ENCODE data around the gene NCEH1. TPM values are rescaled to one million over a fixed set of nuclear protein-coding genes. Genes with fewer than 3 reads are reported as not detected.
A peak's percentile ranks its signal among the peaks of the same experiment; 100 is the strongest.
"Not testable (repeated sequence)": the region's sequence is repeated elsewhere in the genome, so short reads cannot be mapped to it uniquely, and the experiment has no call there.

Gene NCEH1, protein sequence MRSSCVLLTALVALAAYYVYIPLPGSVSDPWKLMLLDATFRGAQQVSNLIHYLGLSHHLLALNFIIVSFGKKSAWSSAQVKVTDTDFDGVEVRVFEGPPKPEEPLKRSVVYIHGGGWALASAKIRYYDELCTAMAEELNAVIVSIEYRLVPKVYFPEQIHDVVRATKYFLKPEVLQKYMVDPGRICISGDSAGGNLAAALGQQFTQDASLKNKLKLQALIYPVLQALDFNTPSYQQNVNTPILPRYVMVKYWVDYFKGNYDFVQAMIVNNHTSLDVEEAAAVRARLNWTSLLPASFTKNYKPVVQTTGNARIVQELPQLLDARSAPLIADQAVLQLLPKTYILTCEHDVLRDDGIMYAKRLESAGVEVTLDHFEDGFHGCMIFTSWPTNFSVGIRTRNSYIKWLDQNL
- 1 to 10 TPM; 6.1 to 8.7 TPM for total RNA-seq

GRCh38 chr3:172710664-172711453, at the start of gene NCEH1:
NCEH1 (minus strand) TSS chr3:172711067; CDS start chr3:172710984, 83 bp downstream.
- H3K36me3 Mint-ChIP-seq (ENCODE audit: insufficient read depth in 2 of 2) = peaks cover 0 to 2% of the 10 kb centered on the region in 2 donors
- H3K4me1 Mint-ChIP-seq (ENCODE audit: low read depth) = peaks cover 20% of the 10 kb centered on the region
- DNase-seq (peak; percentile 82 to 85), ATAC-seq (replicated peaks in 1 of 2) (peak; percentile 99)
- H3K27ac Mint-ChIP-seq = peak within 1 kb of the TSS; percentile 63
- H3K27me3 Mint-ChIP-seq (ENCODE audit: low read depth) = no peaks in the 10 kb centered on the region
- H3K4me3 Mint-ChIP-seq = peak within 1 kb of the TSS; percentile 91 to 93
- no peaks in the 10 kb centered on the region for H3K9me3 Mint-ChIP-seq

GRCh38 chr3:172760416-172760815, 49.5 kb upstream of the NCEH1 start:
- peaks cover 14 to 43% of the 10 kb centered on the region in 2 donors for H3K36me3 Mint-ChIP-seq (ENCODE audit: insufficient read depth in 2 of 2)
- H3K27ac Mint-ChIP-seq = not testable (repeated sequence)

DNA sequence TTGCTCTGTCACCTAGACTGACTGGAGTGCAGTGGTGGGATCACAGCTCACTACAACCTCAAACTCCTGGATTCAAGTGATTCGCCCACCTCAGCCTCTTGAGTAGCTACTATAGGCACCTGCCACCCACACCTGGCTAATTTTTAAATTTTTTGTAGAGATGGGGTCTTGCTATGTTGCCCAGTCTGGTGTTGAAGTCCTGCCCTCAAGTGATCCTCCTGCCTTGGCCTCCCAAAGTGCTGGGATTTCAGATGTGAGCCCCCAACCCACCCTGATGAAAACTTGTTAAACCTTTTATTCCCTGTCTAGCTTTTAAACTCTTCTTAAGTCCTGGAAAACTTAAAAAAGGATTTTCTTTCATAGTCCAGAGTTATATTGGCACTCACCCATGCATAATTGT, 42.3 kb upstream of the NCEH1 start:
- ATAC-seq (replicated peaks in 1 of 2) (no peak), DNase-seq (no peak)
- H3K36me3 Mint-ChIP-seq (ENCODE audit: insufficient read depth in 2 of 2) = peaks cover 9 to 31% of the 10 kb centered on the region in 2 donors
- no peaks in the 10 kb centered on the region for H3K9me3 Mint-ChIP-seq
- no peaks in the 10 kb centered on the region for H3K27me3 Mint-ChIP-seq (ENCODE audit: low read depth)
- H3K27ac Mint-ChIP-seq = no peak overlapping the region
- peaks cover 26% of the 10 kb centered on the region for H3K4me1 Mint-ChIP-seq (ENCODE audit: low read depth)
- H3K4me3 Mint-ChIP-seq = no peak overlapping the region

More at GRCh38 chr3:172760416-172760815, 49.5 kb upstream of the NCEH1 start:
- H3K4me1 Mint-ChIP-seq (ENCODE audit: low read depth); H3K9me3 Mint-ChIP-seq; DNase-seq; H3K4me3 Mint-ChIP-seq; H3K27me3 Mint-ChIP-seq (ENCODE audit: low read depth); ATAC-seq (replicated peaks in 1 of 2): not testable (repeated sequence)

GRCh38 chr3:172752651-172753050, 41.8 kb upstream of the NCEH1 start:
- Mint-ChIP-seq H3K4me1 (ENCODE audit: low read depth) (peaks cover 26% of the 10 kb centered on the region), H3K9me3 (no peaks in the 10 kb centered on the region), H3K36me3 (ENCODE audit: insufficient read depth in 2 of 2) (peaks cover 9 to 27% of the 10 kb centered on the region in 2 donors), H3K4me3 (peak overlapping the region; percentile 92 to 97), H3K27ac (peak overlapping the region; percentile 12), H3K27me3 (ENCODE audit: low read depth) (no peaks in the 10 kb centered on the region)
- DNase-seq (no peak), ATAC-seq (replicated peaks in 1 of 2) (no peak)

DNA sequence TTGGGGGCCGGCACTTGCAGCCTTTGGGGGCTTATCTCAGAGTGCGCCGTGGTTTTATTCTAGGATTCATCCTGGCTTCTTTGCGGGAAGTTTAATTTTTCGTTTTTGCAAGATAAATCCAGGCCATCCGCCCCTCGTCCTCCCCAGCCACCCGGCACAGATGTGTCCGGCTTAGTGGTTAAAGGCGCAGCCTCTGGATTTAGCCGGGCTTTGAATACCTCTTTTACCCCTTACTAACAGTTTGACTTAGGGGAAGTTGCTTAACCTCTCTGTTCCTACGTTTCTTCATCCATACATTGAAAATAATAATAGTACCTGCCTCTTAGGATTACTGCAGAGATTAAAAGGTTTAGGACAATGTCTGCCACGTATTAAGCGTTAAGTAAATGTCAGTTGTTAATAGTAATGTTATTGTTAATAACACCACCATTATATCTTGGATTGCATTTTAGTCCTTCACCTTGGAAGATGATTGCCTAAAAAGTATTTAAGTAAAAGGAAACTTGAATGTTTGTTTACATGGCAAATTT, 40.4 kb upstream of the NCEH1 start:
- no peaks in the 10 kb centered on the region for H3K9me3 Mint-ChIP-seq
- H3K36me3 Mint-ChIP-seq (ENCODE audit: insufficient read depth in 2 of 2) = peaks cover 7 to 24% of the 10 kb centered on the region in 2 donors
- peaks cover 26% of the 10 kb centered on the region for H3K4me1 Mint-ChIP-seq (ENCODE audit: low read depth)
- peak overlapping the region; percentile 92 for H3K27ac Mint-ChIP-seq
- H3K4me3 Mint-ChIP-seq = peak overlapping the region; percentile 92 to 97
- no peaks in the 10 kb centered on the region for H3K27me3 Mint-ChIP-seq (ENCODE audit: low read depth)
- DNase-seq (no peak), ATAC-seq (replicated peaks in 1 of 2) (no peak)

DNA sequence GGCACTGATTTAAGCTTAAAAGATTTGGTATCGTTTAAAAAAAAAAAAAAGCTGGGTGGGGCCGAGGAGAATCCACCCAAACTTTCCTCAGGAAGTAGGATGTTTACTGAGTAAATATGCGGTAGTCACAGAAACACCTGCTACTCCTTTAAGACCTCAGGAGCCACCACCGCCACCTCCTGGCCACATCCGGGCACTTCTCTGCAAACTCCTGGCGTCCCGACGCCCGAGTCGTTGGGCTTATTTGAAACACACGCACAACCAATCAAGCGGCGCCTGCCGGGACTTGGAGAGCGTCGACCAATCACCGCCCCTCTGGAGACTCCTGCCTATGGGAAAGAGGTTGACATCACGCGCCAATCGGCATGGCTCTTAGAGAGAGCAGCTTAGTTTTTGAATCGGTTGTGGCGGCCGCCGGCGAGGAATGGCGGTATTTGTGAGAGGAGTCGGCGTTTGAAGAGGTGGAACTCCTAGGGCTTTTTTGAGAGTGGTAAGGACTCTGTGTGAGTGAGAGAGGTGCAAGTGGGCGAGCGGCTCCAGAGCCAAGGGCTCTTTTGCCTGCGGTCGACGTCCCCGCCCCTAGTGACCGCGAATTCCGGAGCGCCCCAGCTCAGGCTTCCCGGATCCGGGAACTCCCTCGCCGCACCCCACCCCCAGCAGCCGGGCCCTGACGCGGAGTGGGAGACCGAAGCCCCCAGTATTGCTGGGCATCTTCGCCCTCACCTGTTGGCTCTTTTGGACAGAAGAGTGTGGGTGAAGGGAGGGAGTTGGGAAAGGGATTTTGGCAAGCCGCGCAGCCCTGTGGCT, 39.7 kb upstream of the NCEH1 start, which contains the start of gene ECT2:
Gene ECT2, plus strand, starts transcription at position 359 of the 807 bp plus-strand sequence. CDS start 3,805 bp downstream, outside the sequence.
- Mint-ChIP-seq H3K9me3 (no peaks in the 10 kb centered on the region), H3K36me3 (ENCODE audit: insufficient read depth in 2 of 2) (peaks cover 7 to 22% of the 10 kb centered on the region in 2 donors), H3K4me3 (peak within 1 kb of the TSS; percentile 92 to 97), H3K27me3 (ENCODE audit: low read depth) (no peaks in the 10 kb centered on the region), H3K4me1 (ENCODE audit: low read depth) (peaks cover 26% of the 10 kb centered on the region), H3K27ac (peak within 1 kb of the TSS; percentile 93)
- ATAC-seq (replicated peaks in 1 of 2) (peak; percentile 99 to 100), DNase-seq (peak; percentile 95 to 98)

- DNase-seq = no peak
- Mint-ChIP-seq H3K27me3 (ENCODE audit: low read depth) (no peaks in the 10 kb centered on the region), H3K36me3 (ENCODE audit: insufficient read depth in 2 of 2) (peaks cover 7 to 18% of the 10 kb centered on the region in 2 donors), H3K4me1 (ENCODE audit: low read depth) (peaks cover 26% of the 10 kb centered on the region), H3K9me3 (no peaks in the 10 kb centered on the region), H3K27ac (peak overlapping the region; percentile 93), H3K4me3 (peak overlapping the region; percentile 92 to 97)
- ATAC-seq (replicated peaks in 1 of 2) = no peak
These were observed 39.2 kb upstream of the NCEH1 start for GRCh38 chr3:172750069-172750367.

GRCh38 chr3:172749230-172749965, 38.5 kb upstream of the NCEH1 start:
- peak overlapping the region; percentile 92 to 97 for H3K4me3 Mint-ChIP-seq
- no peaks in the 10 kb centered on the region for H3K27me3 Mint-ChIP-seq (ENCODE audit: low read depth)
- peaks cover 7 to 14% of the 10 kb centered on the region in 2 donors for H3K36me3 Mint-ChIP-seq (ENCODE audit: insufficient read depth in 2 of 2)
- H3K9me3 Mint-ChIP-seq = no peaks in the 10 kb centered on the region
- H3K4me1 Mint-ChIP-seq (ENCODE audit: low read depth) = peaks cover 26% of the 10 kb centered on the region
- DNase-seq (no peak), ATAC-seq (replicated peaks in 1 of 2) (no peak)
- no peak overlapping the region for H3K27ac Mint-ChIP-seq

DNA sequence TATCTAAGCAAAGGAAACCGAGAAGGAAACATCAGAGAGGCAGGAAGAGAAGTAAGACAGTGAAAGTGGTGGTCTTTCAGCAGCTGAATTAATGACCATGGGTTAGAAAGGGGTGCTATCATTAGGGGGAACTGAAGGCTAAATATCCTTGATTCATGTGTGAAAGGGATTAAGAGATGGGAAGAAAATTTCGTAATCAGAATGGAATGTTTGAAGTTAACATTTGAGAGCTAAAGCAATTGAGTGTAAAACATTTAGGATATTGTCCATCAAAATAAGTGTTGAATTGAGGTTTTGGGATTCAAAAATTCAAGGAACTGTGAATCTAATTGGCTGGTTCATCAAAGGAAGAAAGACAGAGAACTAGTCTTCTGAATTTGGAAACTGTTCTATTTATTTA, 35.6 kb upstream of the NCEH1 start:
- ATAC-seq (replicated peaks in 1 of 2) (no peak), DNase-seq (no peak)
- H3K27ac Mint-ChIP-seq = no peak overlapping the region
- no peaks in the 10 kb centered on the region for H3K9me3 Mint-ChIP-seq
- no peaks in the 10 kb centered on the region for H3K27me3 Mint-ChIP-seq (ENCODE audit: low read depth)
- peaks cover 2 to 3% of the 10 kb centered on the region in 2 donors for H3K36me3 Mint-ChIP-seq (ENCODE audit: insufficient read depth in 2 of 2)
- H3K4me1 Mint-ChIP-seq (ENCODE audit: low read depth) = peaks cover 2% of the 10 kb centered on the region
- H3K4me3 Mint-ChIP-seq = no peak overlapping the region

DNA sequence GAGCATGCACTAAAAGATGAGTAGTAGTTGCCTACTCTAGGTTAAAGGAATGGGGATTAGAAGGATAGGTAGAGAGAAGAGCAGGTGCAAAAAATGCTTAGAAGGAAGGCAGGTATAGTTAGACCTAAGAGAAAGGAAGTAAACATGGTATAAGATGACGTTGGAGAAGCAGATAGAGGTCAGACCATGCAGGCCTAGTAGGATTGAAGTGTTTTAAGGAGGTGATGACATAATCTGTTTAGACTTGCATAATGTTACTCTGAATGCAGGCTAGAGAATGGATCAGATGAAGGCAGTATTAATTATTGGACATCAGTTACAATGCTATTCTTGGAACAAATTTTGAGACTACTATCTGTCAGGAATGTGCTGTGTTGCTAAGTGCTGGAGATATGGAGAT, 28.6 kb upstream of the NCEH1 start:
- H3K4me1 Mint-ChIP-seq (ENCODE audit: low read depth) = no peaks in the 10 kb centered on the region
- no peaks in the 10 kb centered on the region for H3K36me3 Mint-ChIP-seq (ENCODE audit: insufficient read depth in 2 of 2)
- DNase-seq (no peak), ATAC-seq (replicated peaks in 1 of 2) (no peak)
- no peak overlapping the region for H3K4me3 Mint-ChIP-seq
- H3K27ac Mint-ChIP-seq = no peak overlapping the region
- H3K27me3 Mint-ChIP-seq (ENCODE audit: low read depth) = no peaks in the 10 kb centered on the region
- no peaks in the 10 kb centered on the region for H3K9me3 Mint-ChIP-seq

DNA sequence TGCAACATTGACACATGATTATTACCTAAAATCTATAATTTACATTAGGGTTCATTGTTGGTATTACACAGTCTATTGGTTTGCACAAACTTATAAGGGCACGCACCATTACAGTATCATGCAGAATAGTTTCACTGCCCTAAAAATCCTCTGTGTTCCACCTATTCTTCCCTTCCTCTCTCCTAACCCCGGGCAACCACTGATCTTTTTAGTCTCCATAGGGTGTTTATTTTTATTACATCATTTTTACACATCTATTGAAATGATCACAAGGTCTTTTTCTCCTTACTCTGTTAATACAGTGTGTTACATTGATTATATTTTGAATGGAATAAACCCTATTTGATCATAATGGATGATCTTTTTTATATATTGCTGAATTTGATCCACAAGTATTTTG, 24.1 kb upstream of the NCEH1 start:
- Mint-ChIP-seq H3K4me3 (no peak overlapping the region), H3K27me3 (ENCODE audit: low read depth) (no peaks in the 10 kb centered on the region), H3K36me3 (ENCODE audit: insufficient read depth in 2 of 2) (no peaks in the 10 kb centered on the region), H3K4me1 (ENCODE audit: low read depth) (no peaks in the 10 kb centered on the region), H3K9me3 (no peaks in the 10 kb centered on the region), H3K27ac (no peak overlapping the region)
- DNase-seq (no peak), ATAC-seq (replicated peaks in 1 of 2) (no peak)

DNA sequence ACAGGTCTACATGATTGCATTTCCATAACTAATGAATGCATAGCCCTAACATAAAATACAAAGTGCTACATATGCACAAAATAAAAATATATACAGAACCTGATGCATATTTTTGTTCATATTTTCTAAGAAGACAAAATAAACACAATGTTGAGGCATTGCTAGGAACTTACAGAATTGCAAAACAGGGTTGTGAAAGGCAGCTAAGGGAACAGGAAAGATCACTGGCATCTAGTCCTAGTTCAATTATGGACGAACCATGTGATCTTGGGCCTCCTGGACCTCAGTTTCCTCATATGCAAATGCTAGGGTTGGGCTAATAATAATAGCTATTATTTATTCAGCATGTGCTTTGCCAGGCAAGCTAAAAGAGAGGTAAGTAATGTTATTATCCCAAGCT, 15.5 kb upstream of the NCEH1 start:
- Mint-ChIP-seq H3K36me3 (ENCODE audit: insufficient read depth in 2 of 2) (no peaks in the 10 kb centered on the region), H3K9me3 (peaks cover 0 to 3% of the 10 kb centered on the region in 2 donors), H3K27ac (no peak overlapping the region), H3K4me3 (no peak overlapping the region), H3K4me1 (ENCODE audit: low read depth) (no peaks in the 10 kb centered on the region), H3K27me3 (ENCODE audit: low read depth) (no peaks in the 10 kb centered on the region)
- ATAC-seq (replicated peaks in 1 of 2) (no peak), DNase-seq (no peak)
